ENCODE data around the gene RERE.
"Not testable (repeated sequence)": the region's sequence is repeated elsewhere in the genome, so short reads cannot be mapped to it uniquely, and the experiment has no call there.

RERE gene

DNA sequence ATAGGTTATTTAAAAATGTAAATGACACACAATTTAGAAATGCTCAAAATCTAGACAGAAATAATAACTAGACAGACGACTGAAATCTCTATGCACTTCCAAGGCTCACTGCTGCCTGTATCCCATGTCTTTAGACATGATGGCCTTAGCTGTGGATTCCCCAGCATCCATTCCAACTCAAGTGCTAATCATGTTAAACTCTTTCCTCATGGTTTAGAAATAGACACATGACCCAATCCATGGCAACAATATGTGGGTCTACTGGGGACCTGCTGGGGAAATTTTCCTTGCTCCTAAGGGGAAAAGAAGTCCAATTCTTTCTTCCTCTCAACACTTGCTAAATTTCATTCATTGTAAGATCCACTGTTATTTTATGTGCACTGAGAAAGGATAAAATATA, 311.0 kb downstream of the RERE start:
- TF ChIP-seq, protein P1, sequence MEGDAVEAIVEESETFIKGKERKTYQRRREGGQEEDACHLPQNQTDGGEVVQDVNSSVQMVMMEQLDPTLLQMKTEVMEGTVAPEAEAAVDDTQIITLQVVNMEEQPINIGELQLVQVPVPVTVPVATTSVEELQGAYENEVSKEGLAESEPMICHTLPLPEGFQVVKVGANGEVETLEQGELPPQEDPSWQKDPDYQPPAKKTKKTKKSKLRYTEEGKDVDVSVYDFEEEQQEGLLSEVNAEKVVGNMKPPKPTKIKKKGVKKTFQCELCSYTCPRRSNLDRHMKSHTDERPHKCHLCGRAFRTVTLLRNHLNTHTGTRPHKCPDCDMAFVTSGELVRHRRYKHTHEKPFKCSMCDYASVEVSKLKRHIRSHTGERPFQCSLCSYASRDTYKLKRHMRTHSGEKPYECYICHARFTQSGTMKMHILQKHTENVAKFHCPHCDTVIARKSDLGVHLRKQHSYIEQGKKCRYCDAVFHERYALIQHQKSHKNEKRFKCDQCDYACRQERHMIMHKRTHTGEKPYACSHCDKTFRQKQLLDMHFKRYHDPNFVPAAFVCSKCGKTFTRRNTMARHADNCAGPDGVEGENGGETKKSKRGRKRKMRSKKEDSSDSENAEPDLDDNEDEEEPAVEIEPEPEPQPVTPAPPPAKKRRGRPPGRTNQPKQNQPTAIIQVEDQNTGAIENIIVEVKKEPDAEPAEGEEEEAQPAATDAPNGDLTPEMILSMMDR (IDR thresholded peaks at IDR 0.05; ENCODE audit: control insufficient read depth, extremely low read depth, insufficient read depth), result no peak
- no peak for DNase-seq (ENCODE audit: low read depth)
- no peak overlapping the region for H3K4me3 ChIP-seq (ENCODE audit: low read depth, low read length)

- TF ChIP-seq, protein P1 (IDR thresholded peaks at IDR 0.05; ENCODE audit: control insufficient read depth, extremely low read depth, insufficient read depth), result no peak
- no peak overlapping the region for H3K4me3 ChIP-seq (ENCODE audit: low read depth, low read length)
- no peak for DNase-seq (ENCODE audit: low read depth)
Measured at GRCh38 chr1:8503842-8504241, 313.6 kb downstream of the RERE start.

GRCh38 chr1:8502949-8503348, 314.5 kb downstream of the RERE start:
- not testable (repeated sequence) for DNase-seq (ENCODE audit: low read depth); H3K4me3 ChIP-seq (ENCODE audit: low read depth, low read length)

GRCh38 chr1:8497210-8497819, 320.1 kb downstream of the RERE start:
- no peak for DNase-seq (ENCODE audit: low read depth)
- no peak overlapping the region for H3K4me3 ChIP-seq (ENCODE audit: low read depth, low read length)
- TF ChIP-seq, protein P1 (IDR thresholded peaks at IDR 0.05; ENCODE audit: control insufficient read depth, extremely low read depth, insufficient read depth), result no peak

DNA sequence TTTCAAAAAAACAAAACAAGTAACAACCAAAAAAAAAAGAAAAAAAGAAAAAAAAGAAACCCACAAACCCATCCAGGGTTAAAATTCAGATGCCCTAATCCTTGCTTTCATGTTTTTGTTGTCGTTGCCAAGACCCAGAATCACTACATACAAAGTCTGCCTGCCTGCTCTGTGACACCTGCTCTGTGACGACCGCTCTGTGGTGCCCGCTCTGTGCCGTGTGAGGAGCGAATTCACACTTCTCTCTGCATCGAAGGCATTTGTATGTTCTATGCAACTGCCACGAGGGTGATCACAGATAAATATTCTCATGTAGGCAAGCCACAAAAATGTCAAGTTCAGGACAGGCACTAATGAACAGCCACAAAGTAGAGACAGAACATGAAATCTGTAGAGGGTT, 321.0 kb downstream of the RERE start:
- no peak overlapping the region for H3K4me3 ChIP-seq (ENCODE audit: low read depth, low read length)
- TF ChIP-seq, protein P1 (IDR thresholded peaks at IDR 0.05; ENCODE audit: control insufficient read depth, extremely low read depth, insufficient read depth), result no peak
- no peak for DNase-seq (ENCODE audit: low read depth)

- TF ChIP-seq, protein P1 (IDR thresholded peaks at IDR 0.05; ENCODE audit: control insufficient read depth, extremely low read depth, insufficient read depth), result no peak
- H3K4me3 ChIP-seq (ENCODE audit: low read depth, low read length), result no peak overlapping the region
- DNase-seq (ENCODE audit: low read depth), result no peak
Measured at GRCh38 chr1:8495928-8496401, 321.5 kb downstream of the RERE start.

- TF ChIP-seq, protein P1 (IDR thresholded peaks at IDR 0.05; ENCODE audit: control insufficient read depth, extremely low read depth, insufficient read depth), result no peak
- H3K4me3 ChIP-seq (ENCODE audit: low read depth, low read length), result no peak overlapping the region
- DNase-seq (ENCODE audit: low read depth), result no peak
Measured at GRCh38 chr1:8494681-8495080, 322.8 kb downstream of the RERE start.
